CD4-positive, alpha-beta T cell (primary cell): ENCODE measurements around the gene PPP1R9A. TPM values are rescaled to one million over a fixed set of nuclear protein-coding genes. Genes with fewer than 3 reads are reported as not detected.

Experiments used
- ATAC-seq: fragments of 200-7000 bp; cut with Tn5 transposase; one replicate; pipeline ENCODE4 v1.10.0; 2022; ENCODE audit warnings: mild to moderate bottlenecking; ENCODE audit not compliant: poor library complexity
- CTCF ChIA-PET: fragments of 350-600 bp; sonication (Branson Sonifier 250); formaldehyde crosslinking; loops from one replicate; lab custom pipeline; 2021; ENCODE audit warnings: antibody characterized with exemption, inconsistent platforms; lab: Charles Lee
- POLR2A ChIA-PET: fragments of 350-600 bp; sonication (Branson Sonifier 250); formaldehyde crosslinking; loops from one replicate; lab custom pipeline; 2021; ENCODE audit warnings: antibody characterized with exemption, inconsistent platforms; lab: Charles Lee
- DNase-seq, 14 experiments: peaks; one replicate each; pipeline ENCODE4 v3.0.0-alpha.2; 2013 to 2020; ENCODE audit warnings: mixed read lengths in 2 of 14
- H3K27ac ChIP-seq, 2 donors: one replicate each; pipeline versions ENCODE4 v1.5.1 to v1.7.0; 2013; ENCODE audit warnings: low read length in 2 of 2, low read depth in 1 of 2, mild to moderate bottlenecking in 1 of 2
- H3K27me3 ChIP-seq, 2 experiments: 1 replicate in 1 of 2; 2 replicates in 1 of 2; pipeline versions ENCODE4 v1.6.1 to v1.7.0; 2013; ENCODE audit warnings: low read length in 2 of 2, control low read depth in 1 of 2, mild to moderate bottlenecking in 1 of 2, moderate library complexity in 1 of 2; ENCODE audit not compliant: insufficient read depth in 2 of 2, control insufficient read depth in 1 of 2
- H3K36me3 ChIP-seq: one replicate; pipeline ENCODE4 v1.6.1; 2013; ENCODE audit warnings: low read length, control low read depth; ENCODE audit not compliant: insufficient read depth
- H3K4me1 ChIP-seq: one replicate; pipeline ENCODE4 v1.6.1; 2013; ENCODE audit warnings: low read length, control low read depth; ENCODE audit not compliant: insufficient read depth
- H3K4me3 ChIP-seq: one replicate; pipeline ENCODE4 v1.5.1; 2013; ENCODE audit warnings: mild to moderate bottlenecking, low read length, moderate library complexity
- H3K9me3 ChIP-seq, 2 experiments: 1 replicate in 1 of 2; 2 replicates in 1 of 2; pipeline versions ENCODE4 v1.6.1 to v1.7.0; 2013; ENCODE audit warnings: low read length in 2 of 2, mild to moderate bottlenecking in 2 of 2, control low read depth in 1 of 2, moderate library complexity in 1 of 2; ENCODE audit not compliant: control insufficient read depth in 1 of 2, insufficient read depth in 1 of 2
- H3K27ac Mint-ChIP-seq: one replicate; pipeline ENCODE4 v1.8.0; 2020; ENCODE audit warnings: mixed read lengths
- H3K27me3 Mint-ChIP-seq: one replicate; pipeline ENCODE4 v1.8.0; 2021; ENCODE audit warnings: mixed read lengths
- H3K36me3 Mint-ChIP-seq: one replicate; pipeline ENCODE4 v1.8.0; 2021; ENCODE audit warnings: low read depth, mixed read lengths
- H3K4me1 Mint-ChIP-seq: one replicate; pipeline ENCODE4 v1.8.0; 2021; ENCODE audit warnings: low read depth, mixed read lengths
- H3K4me3 Mint-ChIP-seq: one replicate; pipeline ENCODE4 v1.8.0; 2020; ENCODE audit warnings: mild to moderate bottlenecking, mixed read lengths
- H3K9me3 Mint-ChIP-seq: one replicate; pipeline ENCODE4 v1.8.0; 2020; ENCODE audit warnings: mixed read lengths
- CTCF ChIP-seq: fragments of 200-600 bp; IDR thresholded peaks from one replicate; pipeline ENCODE4 v1.8.0; 2022; ENCODE audit warnings: antibody characterized with exemption, mild to moderate bottlenecking
- intact Hi-C, 2 experiments: fragments of 100-400 bp; cut with DNase I in 1 of 2; cut with micrococcal nuclease in 1 of 2; formaldehyde crosslinking; loops; one replicate each; pipeline versions ENCODE4 v1.15.1 to v1.9.0; 2023 to 2025; cut with DNase I, micrococcal nuclease
- total RNA-seq, 174 experiments: library from RNA in 2 of 174; stranded (reverse) in 2 of 174; gene quantifications; one replicate each; pipeline ENCODE4 v1.2.3 and lab custom pipeline; 2021 to 2026

PPP1R9A gene
- total RNA-seq, 2 experiments from 2014 or later = not detected

- ChIA-PET POLR2A (no interaction called here), CTCF (interaction anchor here (0.6 kb wide), 1 partner anchor 86 kb away, joined by 3 read pairs; no protein-coding TSS in a partner anchor)
- no peaks in the 10 kb centered on the region for H3K36me3 ChIP-seq
- no peaks in the 10 kb centered on the region for H3K27me3 ChIP-seq
- no peak for DNase-seq
- Mint-ChIP-seq H3K4me1 (no peaks in the 10 kb centered on the region), H3K4me3 (no peak overlapping the region), H3K27ac (no peak overlapping the region), H3K36me3 (no peaks in the 10 kb centered on the region), H3K9me3 (no peaks in the 10 kb centered on the region), H3K27me3 (peaks cover 4% of the 10 kb centered on the region)
- H3K4me3 ChIP-seq = no peak overlapping the region
- no peak for TF ChIP-seq CTCF
- no peak for ATAC-seq
- H3K4me1 ChIP-seq = no peaks in the 10 kb centered on the region
- intact Hi-C loops = no loop called here
- H3K9me3 ChIP-seq = no peaks in the 10 kb centered on the region
- no peak overlapping the region for H3K27ac ChIP-seq
These were observed 411.2 kb downstream of the PPP1R9A start for GRCh38 chr7:95318501-95319100.

GRCh38 chr7:95319570-95319969 is 412.2 kb downstream of the PPP1R9A start:
- H3K27me3 ChIP-seq = peaks cover 0 to 5% of the 10 kb centered on the region in 2 experiments
- H3K4me1 ChIP-seq = no peaks in the 10 kb centered on the region
- no peak overlapping the region for H3K4me3 Mint-ChIP-seq
- H3K36me3 Mint-ChIP-seq = no peaks in the 10 kb centered on the region
- no peaks in the 10 kb centered on the region for H3K9me3 Mint-ChIP-seq
- CTCF ChIA-PET = no interaction called here
- no peak overlapping the region for H3K27ac ChIP-seq
- ATAC-seq (no peak), DNase-seq (no peak)
- no peak overlapping the region for H3K4me3 ChIP-seq
- H3K27me3 Mint-ChIP-seq = no peaks in the 10 kb centered on the region
- intact Hi-C loops = no loop called here
- H3K9me3 ChIP-seq = no peaks in the 10 kb centered on the region
- TF ChIP-seq CTCF = no peak
- H3K27ac Mint-ChIP-seq = no peak overlapping the region
- POLR2A ChIA-PET = no interaction called here
- H3K36me3 ChIP-seq = no peaks in the 10 kb centered on the region
- H3K4me1 Mint-ChIP-seq = peaks cover under 1% of the 10 kb centered on the region

GRCh38 chr7:95320651-95321050 is 413.3 kb downstream of the PPP1R9A start:
- Mint-ChIP-seq H3K36me3 (no peaks in the 10 kb centered on the region), H3K27me3 (peaks cover 10% of the 10 kb centered on the region), H3K27ac (no peak overlapping the region), H3K9me3 (no peaks in the 10 kb centered on the region), H3K4me3 (no peak overlapping the region), H3K4me1 (peaks cover 10% of the 10 kb centered on the region)
- intact Hi-C loops = no loop called here
- no peak for ATAC-seq
- no peak overlapping the region for H3K27ac ChIP-seq
- H3K4me1 ChIP-seq = no peaks in the 10 kb centered on the region
- H3K36me3 ChIP-seq = no peaks in the 10 kb centered on the region
- no peaks in the 10 kb centered on the region for H3K9me3 ChIP-seq
- no peak for TF ChIP-seq CTCF
- no peak overlapping the region for H3K4me3 ChIP-seq
- POLR2A ChIA-PET = no interaction called here
- CTCF ChIA-PET = no interaction called here
- H3K27me3 ChIP-seq = peaks cover 0 to 5% of the 10 kb centered on the region in 2 experiments
- DNase-seq = no peak
